Measurements from ENCODE around the gene TDP2. TPM values are rescaled to one million over a fixed set of nuclear protein-coding genes. Genes with fewer than 3 reads are reported as not detected.

TDP2 gene
- total RNA-seq, 4 donors from 2014 or later, result 32.4 to 40.2 (median 36.3) TPM

DNA sequence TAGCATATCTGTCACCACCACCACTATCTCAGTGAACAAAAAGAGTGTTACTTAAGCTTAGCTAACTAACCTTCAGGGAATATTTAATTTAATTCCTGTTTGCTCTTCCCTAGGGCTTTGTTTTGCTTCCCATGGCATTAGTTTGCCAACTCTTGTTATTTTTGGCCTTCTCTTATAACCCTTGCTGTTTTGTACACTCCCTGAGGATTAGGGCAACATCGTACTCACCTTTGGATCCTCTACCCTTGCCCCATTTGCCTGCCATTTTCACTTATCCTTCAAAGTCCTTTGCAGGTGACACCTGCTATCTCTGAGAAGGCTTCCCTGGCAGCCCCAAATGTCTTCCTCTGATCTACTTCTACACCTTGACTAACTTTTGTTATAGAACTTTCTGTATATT, 23.9 kb upstream of the TDP2 start:
- Histone ChIP-seq H3K4me1 (no peaks in the 10 kb centered on the region), H3K9me3 (no peaks in the 10 kb centered on the region), H3K27me3 (no peaks in the 10 kb centered on the region), H3K36me3 (no peaks in the 10 kb centered on the region), H3K4me3 (no peak overlapping the region), H3K27ac (no peak overlapping the region)
- DNase-seq, result no peak
- intact Hi-C loops (cut with DNase I; ENCODE audit: low total_unique reads), result loop anchor here (5.0 kb wide), 1 partner anchor 103 kb away; no protein-coding TSS in a partner anchor
- TF ChIP-seq, protein P1, sequence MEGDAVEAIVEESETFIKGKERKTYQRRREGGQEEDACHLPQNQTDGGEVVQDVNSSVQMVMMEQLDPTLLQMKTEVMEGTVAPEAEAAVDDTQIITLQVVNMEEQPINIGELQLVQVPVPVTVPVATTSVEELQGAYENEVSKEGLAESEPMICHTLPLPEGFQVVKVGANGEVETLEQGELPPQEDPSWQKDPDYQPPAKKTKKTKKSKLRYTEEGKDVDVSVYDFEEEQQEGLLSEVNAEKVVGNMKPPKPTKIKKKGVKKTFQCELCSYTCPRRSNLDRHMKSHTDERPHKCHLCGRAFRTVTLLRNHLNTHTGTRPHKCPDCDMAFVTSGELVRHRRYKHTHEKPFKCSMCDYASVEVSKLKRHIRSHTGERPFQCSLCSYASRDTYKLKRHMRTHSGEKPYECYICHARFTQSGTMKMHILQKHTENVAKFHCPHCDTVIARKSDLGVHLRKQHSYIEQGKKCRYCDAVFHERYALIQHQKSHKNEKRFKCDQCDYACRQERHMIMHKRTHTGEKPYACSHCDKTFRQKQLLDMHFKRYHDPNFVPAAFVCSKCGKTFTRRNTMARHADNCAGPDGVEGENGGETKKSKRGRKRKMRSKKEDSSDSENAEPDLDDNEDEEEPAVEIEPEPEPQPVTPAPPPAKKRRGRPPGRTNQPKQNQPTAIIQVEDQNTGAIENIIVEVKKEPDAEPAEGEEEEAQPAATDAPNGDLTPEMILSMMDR (IDR thresholded peaks at IDR 0.05), result no peak
- TF ChIP-seq POLR2A (IDR thresholded peaks at IDR 0.05), result no peak

DNA sequence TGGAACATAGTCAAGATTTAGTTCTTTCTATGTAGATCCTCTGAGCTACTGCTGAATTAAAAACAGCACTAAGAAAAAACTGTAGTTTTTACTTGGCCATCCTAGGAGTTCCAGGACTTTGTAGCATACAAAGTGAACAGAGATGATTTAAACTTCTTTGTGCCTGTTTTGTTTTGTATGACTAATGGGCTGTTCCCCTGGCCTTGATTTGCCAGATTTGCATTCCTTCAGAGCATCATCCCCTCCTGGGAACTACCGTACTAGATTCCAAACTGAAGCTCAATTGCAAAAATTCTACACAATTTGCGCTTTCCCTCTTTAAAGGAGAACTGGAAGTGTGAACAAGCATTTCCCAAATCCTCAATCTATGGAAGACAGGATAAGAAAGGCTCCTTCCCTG, 23.3 kb upstream of the TDP2 start:
- intact Hi-C loops (cut with DNase I; ENCODE audit: low total_unique reads), result loop anchor here (5.0 kb wide), 1 partner anchor 103 kb away; no protein-coding TSS in a partner anchor
- H3K4me3 ChIP-seq, result no peak overlapping the region
- no peak for DNase-seq
- H3K4me1 ChIP-seq, result no peaks in the 10 kb centered on the region
- TF ChIP-seq, protein P1 (IDR thresholded peaks at IDR 0.05), result no peak
- TF ChIP-seq POLR2A (IDR thresholded peaks at IDR 0.05), result no peak
- no peaks in the 10 kb centered on the region for H3K9me3 ChIP-seq
- H3K27ac ChIP-seq, result no peak overlapping the region
- H3K27me3 ChIP-seq, result no peaks in the 10 kb centered on the region
- H3K36me3 ChIP-seq, result no peaks in the 10 kb centered on the region

DNA sequence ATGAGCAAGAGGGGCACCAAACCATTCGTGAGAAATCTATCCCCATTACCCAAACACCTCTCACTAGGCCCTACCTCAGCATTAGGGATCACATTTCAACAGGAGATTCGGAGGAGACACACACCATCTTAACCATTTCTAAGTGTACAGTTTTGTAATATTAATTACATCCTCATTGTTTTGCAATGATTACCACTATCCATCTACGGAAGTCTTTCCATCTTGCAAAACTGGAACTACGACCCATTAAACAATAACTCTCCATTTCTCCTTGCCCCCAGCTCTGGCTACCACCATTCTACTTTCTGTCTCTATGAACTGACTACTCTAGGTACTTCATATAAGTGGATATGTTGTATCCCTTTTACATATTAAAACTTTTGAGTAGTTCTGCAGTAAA, 20.2 kb upstream of the TDP2 start:
- TF ChIP-seq, protein P1 (IDR thresholded peaks at IDR 0.05), result no peak
- TF ChIP-seq POLR2A (IDR thresholded peaks at IDR 0.05), result no peak
- no peaks in the 10 kb centered on the region for H3K9me3 ChIP-seq
- no peak overlapping the region for H3K4me3 ChIP-seq
- no peaks in the 10 kb centered on the region for H3K27me3 ChIP-seq
- no peaks in the 10 kb centered on the region for H3K36me3 ChIP-seq
- intact Hi-C loops (cut with DNase I; ENCODE audit: low total_unique reads), result no loop called here
- DNase-seq, result no peak
- no peak overlapping the region for H3K27ac ChIP-seq
- H3K4me1 ChIP-seq, result no peaks in the 10 kb centered on the region

DNA sequence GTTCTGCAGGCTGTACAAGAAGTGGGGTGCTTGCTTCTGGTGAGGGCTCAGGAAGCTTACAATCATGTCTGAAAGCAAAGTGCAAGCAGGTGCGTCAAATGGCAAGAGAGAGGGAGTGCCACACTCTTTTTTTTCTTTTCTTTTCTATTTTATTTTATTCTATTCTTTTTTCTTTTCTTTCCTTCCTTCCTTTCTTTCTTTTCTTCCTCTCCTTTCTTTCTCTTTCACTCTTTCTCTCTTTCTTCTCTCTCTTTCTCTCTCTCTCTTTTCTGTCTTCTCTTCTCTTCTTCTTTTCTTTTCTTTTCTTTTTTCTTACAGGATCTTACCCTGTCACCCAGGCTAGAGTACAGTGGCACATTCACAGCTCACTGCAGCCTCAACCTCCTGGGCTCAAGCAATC, 19.7 kb upstream of the TDP2 start:
- H3K27ac ChIP-seq, result no peak overlapping the region
- H3K9me3 ChIP-seq, result no peaks in the 10 kb centered on the region
- TF ChIP-seq POLR2A (IDR thresholded peaks at IDR 0.05), result no peak
- TF ChIP-seq, protein P1 (IDR thresholded peaks at IDR 0.05), result no peak
- intact Hi-C loops (cut with DNase I; ENCODE audit: low total_unique reads), result no loop called here
- H3K36me3 ChIP-seq, result no peaks in the 10 kb centered on the region
- no peak for DNase-seq
- no peaks in the 10 kb centered on the region for H3K27me3 ChIP-seq
- H3K4me3 ChIP-seq, result no peak overlapping the region
- no peaks in the 10 kb centered on the region for H3K4me1 ChIP-seq

DNA sequence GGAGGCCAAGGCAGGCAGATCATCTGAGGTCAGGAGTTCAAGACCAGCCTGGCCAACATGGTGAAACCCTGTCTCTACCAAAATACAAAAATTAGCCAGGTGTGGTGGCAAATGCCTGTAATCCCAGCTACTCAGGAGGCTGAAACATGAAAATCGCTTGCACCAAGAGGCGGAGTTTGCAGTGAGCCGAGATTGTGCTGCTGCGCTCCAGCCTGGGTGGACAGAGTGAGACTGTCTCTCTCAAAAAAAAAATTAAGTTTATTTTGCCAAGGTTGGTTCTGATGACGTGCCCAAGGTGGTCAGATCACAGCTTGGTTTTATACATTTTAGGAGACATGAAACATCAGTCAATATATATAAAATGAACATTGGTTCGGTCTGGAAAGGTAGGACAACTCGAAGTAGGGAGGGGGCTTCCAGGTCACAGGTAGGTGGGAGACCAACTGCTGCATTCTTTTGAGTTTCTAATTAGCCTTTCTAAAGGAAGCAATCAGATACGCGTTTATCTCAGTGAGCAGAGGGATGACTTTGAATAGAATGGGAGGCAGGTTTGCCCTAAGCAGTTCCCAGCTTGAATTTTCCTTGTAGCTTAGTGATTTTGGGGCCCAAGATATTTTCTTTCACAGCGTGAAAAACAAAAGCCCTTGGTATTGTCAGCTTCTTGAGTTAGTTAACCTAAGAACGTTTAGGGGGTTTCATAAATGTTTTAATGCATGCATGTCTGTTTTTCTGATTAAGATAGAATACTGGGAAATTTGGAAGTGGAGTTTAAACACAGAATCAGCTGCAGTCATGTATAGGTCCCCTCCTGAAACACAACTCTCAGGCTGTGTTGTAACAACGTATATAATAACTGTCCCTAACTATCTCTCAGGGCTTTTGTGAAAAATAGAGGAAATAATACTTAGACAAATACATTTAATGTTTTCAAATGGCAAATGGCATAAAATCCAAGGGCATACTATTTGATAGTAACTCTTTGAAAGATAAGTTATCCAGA, 16.9 kb upstream of the TDP2 start:
- no peak for DNase-seq
- intact Hi-C loops (cut with DNase I; ENCODE audit: low total_unique reads), result no loop called here
- H3K27ac ChIP-seq, result no peak overlapping the region
- no peak for TF ChIP-seq POLR2A (IDR thresholded peaks at IDR 0.05)
- TF ChIP-seq, protein P1 (IDR thresholded peaks at IDR 0.05), result no peak
- no peaks in the 10 kb centered on the region for H3K27me3 ChIP-seq
- no peaks in the 10 kb centered on the region for H3K36me3 ChIP-seq
- no peaks in the 10 kb centered on the region for H3K9me3 ChIP-seq
- H3K4me3 ChIP-seq, result no peak overlapping the region
- no peaks in the 10 kb centered on the region for H3K4me1 ChIP-seq
